ENCODE results near the gene DNLZ. TPM values are rescaled to one million over a fixed set of nuclear protein-coding genes. Genes with fewer than 3 reads are reported as not detected.

DNLZ gene
- total RNA-seq, 1 experiment from 2014 or later = 9.1 TPM

DNA sequence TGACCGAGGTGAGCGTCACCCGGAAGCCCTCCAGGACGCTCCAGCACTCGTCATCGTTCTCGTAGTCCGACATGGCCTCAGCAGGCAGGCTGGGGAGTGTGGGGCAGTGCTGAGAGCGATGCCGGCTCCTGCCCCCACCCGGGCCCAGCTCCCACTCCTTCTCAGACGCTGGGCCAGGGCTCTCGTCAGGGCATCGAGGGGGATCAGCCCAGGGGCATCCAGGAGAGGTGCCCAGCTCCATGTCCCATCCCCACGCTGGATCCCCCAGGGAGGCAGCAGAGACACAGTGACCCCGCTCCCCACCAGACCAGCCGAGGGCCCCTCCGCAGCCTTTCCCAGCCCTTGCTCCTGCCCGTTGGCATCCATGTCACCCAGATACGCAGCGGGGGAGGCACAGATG, 8.5 kb upstream of the DNLZ start:
- Histone ChIP-seq H3K27ac (peak overlapping the region; percentile 35; the same call in 1 of the 2 replicates), H3K4me3 (peak overlapping the region; percentile 38; the same call in 1 of the 2 replicates), H3K79me2 (ENCODE audit: low read depth) (no peaks in the 10 kb centered on the region), H3K9me3 (ENCODE audit: insufficient read depth, low read depth) (no peaks in the 10 kb centered on the region), H2AFZ (no peak overlapping the region), H3K4me2 (peak overlapping the region; percentile 78), H3K9me2 (ENCODE audit: insufficient read depth) (no peaks in the 10 kb centered on the region), H3K36me3 (ENCODE audit: low read depth) (no peaks in the 10 kb centered on the region), H3K4me1 (replicated peaks; ENCODE audit: insufficient read depth) (peaks cover 25% of the 10 kb centered on the region), H3F3A (ENCODE audit: insufficient read depth, low read depth) (peaks cover 11% of the 10 kb centered on the region; the same call in 1 of the 2 replicates), H4K20me1 (ENCODE audit: insufficient read depth) (no peaks in the 10 kb centered on the region), H3K27me3 (ENCODE audit: insufficient read depth, low read depth) (no peaks in the 10 kb centered on the region)
- DNase-seq = no peak
- TF ChIP-seq, protein P1, sequence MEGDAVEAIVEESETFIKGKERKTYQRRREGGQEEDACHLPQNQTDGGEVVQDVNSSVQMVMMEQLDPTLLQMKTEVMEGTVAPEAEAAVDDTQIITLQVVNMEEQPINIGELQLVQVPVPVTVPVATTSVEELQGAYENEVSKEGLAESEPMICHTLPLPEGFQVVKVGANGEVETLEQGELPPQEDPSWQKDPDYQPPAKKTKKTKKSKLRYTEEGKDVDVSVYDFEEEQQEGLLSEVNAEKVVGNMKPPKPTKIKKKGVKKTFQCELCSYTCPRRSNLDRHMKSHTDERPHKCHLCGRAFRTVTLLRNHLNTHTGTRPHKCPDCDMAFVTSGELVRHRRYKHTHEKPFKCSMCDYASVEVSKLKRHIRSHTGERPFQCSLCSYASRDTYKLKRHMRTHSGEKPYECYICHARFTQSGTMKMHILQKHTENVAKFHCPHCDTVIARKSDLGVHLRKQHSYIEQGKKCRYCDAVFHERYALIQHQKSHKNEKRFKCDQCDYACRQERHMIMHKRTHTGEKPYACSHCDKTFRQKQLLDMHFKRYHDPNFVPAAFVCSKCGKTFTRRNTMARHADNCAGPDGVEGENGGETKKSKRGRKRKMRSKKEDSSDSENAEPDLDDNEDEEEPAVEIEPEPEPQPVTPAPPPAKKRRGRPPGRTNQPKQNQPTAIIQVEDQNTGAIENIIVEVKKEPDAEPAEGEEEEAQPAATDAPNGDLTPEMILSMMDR (conservative IDR thresholded peaks at IDR 0.05) = no peak
- TF ChIP-seq EZH2 (IDR thresholded peaks at IDR 0.05; ENCODE audit: low read depth) = no peak
- CTCF ChIA-PET = interaction anchor here (0.5 to 1.4 kb wide), 4 partner anchors 9 to 233 kb away, joined by 4 to 5 read pairs (median 5); no protein-coding TSS in a partner anchor
- no TSS peak for BruUV-seq (replicated peaks)
- intact Hi-C loops (cut with micrococcal nuclease; ENCODE audit: unreplicated experiment) = loop anchor here (2.0 to 5.0 kb wide), 2 partner anchors 33 to 60 kb away; no protein-coding TSS in a partner anchor
- POLR2A ChIA-PET (ENCODE audit: unreplicated experiment) = interaction anchor here (0.7 kb wide), 1 partner anchor 29 kb away, joined by 3 read pairs; no protein-coding TSS in a partner anchor

GRCh38 chr9:136371533-136371880, 8.0 kb upstream of the DNLZ start:
- intact Hi-C loops (cut with micrococcal nuclease; ENCODE audit: unreplicated experiment) = loop anchor here (5.0 kb wide), 1 partner anchor 59 kb away; no protein-coding TSS in a partner anchor
- no peak overlapping the region for H3K27ac ChIP-seq
- H3K36me3 ChIP-seq (ENCODE audit: low read depth) = no peaks in the 10 kb centered on the region
- H3K4me1 ChIP-seq (replicated peaks; ENCODE audit: insufficient read depth) = peaks cover 25% of the 10 kb centered on the region
- H3K79me2 ChIP-seq (ENCODE audit: low read depth) = no peaks in the 10 kb centered on the region
- H4K20me1 ChIP-seq (ENCODE audit: insufficient read depth) = no peaks in the 10 kb centered on the region
- DNase-seq = no peak
- no peak for TF ChIP-seq EZH2 (IDR thresholded peaks at IDR 0.05; ENCODE audit: low read depth)
- TF ChIP-seq, protein P1 (conservative IDR thresholded peaks at IDR 0.05) = no peak
- no peak overlapping the region for H3K4me2 ChIP-seq
- H3K27me3 ChIP-seq (ENCODE audit: insufficient read depth, low read depth) = no peaks in the 10 kb centered on the region
- CTCF ChIA-PET = interaction anchor here (0.5 to 1.4 kb wide), 2 partner anchors 26 to 232 kb away, joined by 5 read pairs; no protein-coding TSS in a partner anchor
- POLR2A ChIA-PET (ENCODE audit: unreplicated experiment) = no interaction called here
- H3K9me2 ChIP-seq (ENCODE audit: insufficient read depth) = no peaks in the 10 kb centered on the region
- H3K4me3 ChIP-seq = no peak overlapping the region
- H3K9me3 ChIP-seq (ENCODE audit: insufficient read depth, low read depth) = no peaks in the 10 kb centered on the region
- H3F3A ChIP-seq (ENCODE audit: insufficient read depth, low read depth) = peaks cover 11% of the 10 kb centered on the region; the same call in 1 of the 2 replicates
- BruUV-seq (replicated peaks) = no TSS peak
- H2AFZ ChIP-seq = no peak overlapping the region

GRCh38 chr9:136370687-136371532, 7.4 kb upstream of the DNLZ start:
- H2AFZ ChIP-seq = no peak overlapping the region
- H3K4me1 ChIP-seq (replicated peaks; ENCODE audit: insufficient read depth) = peaks cover 25% of the 10 kb centered on the region
- no peak overlapping the region for H3K4me2 ChIP-seq
- no peaks in the 10 kb centered on the region for H3K27me3 ChIP-seq (ENCODE audit: insufficient read depth, low read depth)
- DNase-seq = no peak
- no peaks in the 10 kb centered on the region for H3K9me3 ChIP-seq (ENCODE audit: insufficient read depth, low read depth)
- no peak overlapping the region for H3K4me3 ChIP-seq
- no peaks in the 10 kb centered on the region for H4K20me1 ChIP-seq (ENCODE audit: insufficient read depth)
- no peak overlapping the region for H3K27ac ChIP-seq
- intact Hi-C loops (cut with micrococcal nuclease; ENCODE audit: unreplicated experiment) = loop anchor here (5.0 kb wide), 1 partner anchor 59 kb away; no protein-coding TSS in a partner anchor
- TF ChIP-seq EZH2 (IDR thresholded peaks at IDR 0.05; ENCODE audit: low read depth) = no peak
- TF ChIP-seq, protein P1 (conservative IDR thresholded peaks at IDR 0.05) = no peak
- H3K36me3 ChIP-seq (ENCODE audit: low read depth) = no peaks in the 10 kb centered on the region
- no peaks in the 10 kb centered on the region for H3K79me2 ChIP-seq (ENCODE audit: low read depth)
- peaks cover 11% of the 10 kb centered on the region; the same call in 1 of the 2 replicates for H3F3A ChIP-seq (ENCODE audit: insufficient read depth, low read depth)
- H3K9me2 ChIP-seq (ENCODE audit: insufficient read depth) = no peaks in the 10 kb centered on the region
- BruUV-seq (replicated peaks) = no TSS peak
- ChIA-PET POLR2A (ENCODE audit: unreplicated experiment) (no interaction called here), CTCF (no interaction called here)
